Activated naive CD4-positive, alpha-beta T cell treated with anti-CD3 and anti-CD28 coated beads, Interleukin-2, amount 50 U/mL, for 72 hours (primary cell): ENCODE measurements around the gene MSMO1. TPM values are rescaled to one million over a fixed set of nuclear protein-coding genes. Genes with fewer than 3 reads are reported as not detected.

Experiments used
- ATAC-seq, 2 donors: fragments of 150-1000 bp; cut with Tn5 transposase; 2 replicates each; pipeline ENCODE4 v1.10.0; 2021; ENCODE audit warnings: mild to moderate bottlenecking in 2 of 2, moderate library complexity in 2 of 2
- DNase-seq, 2 donors: peaks; one replicate each; pipeline ENCODE4 v3.0.0; 2021 to 2022; ENCODE audit warnings: low spot score in 2 of 2
- H3K27ac Mint-ChIP-seq, 2 donors: one replicate each; pipeline ENCODE4 v1.8.0; 2022; ENCODE audit warnings: mild to moderate bottlenecking in 2 of 2, mixed read lengths in 2 of 2
- H3K36me3 Mint-ChIP-seq, 2 donors: one replicate each; pipeline ENCODE4 v1.8.0; 2022; ENCODE audit warnings: mixed read lengths in 2 of 2
- H3K9me3 Mint-ChIP-seq, 2 donors: one replicate each; pipeline ENCODE4 v1.8.0; 2022; ENCODE audit warnings: mixed read lengths in 2 of 2
- total RNA-seq, 2 donors: library from RNA; stranded (reverse); gene quantifications; one replicate each; pipeline ENCODE4 v1.2.3, GENCODE V29; 2022

The MSMO1 gene
- total RNA-seq, 2 donors from 2014 or later = 58.2 to 65.5 TPM

DNA sequence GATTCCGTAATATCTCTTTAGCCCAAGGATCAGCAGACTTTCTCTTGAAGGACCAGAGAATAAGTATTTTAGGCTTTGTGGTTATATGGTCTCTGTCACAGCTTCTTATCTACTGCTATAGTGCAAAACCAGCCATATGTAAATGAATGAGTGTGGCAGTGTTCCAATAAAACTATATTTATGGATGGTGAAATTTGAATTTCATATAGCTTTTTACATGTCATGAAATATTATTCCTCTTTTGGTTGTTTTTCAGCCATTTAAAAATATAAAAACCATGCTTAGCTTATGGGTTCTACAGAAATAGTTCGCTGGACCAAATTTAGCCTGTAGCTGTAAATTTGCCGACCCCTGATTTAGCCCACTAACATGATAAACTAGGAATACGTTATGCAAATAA, 18.0 kb upstream of the MSMO1 start:
- ATAC-seq (no peak), DNase-seq (no peak)
- H3K9me3 Mint-ChIP-seq = no peaks in the 10 kb centered on the region
- H3K27ac Mint-ChIP-seq = no peak overlapping the region
- H3K36me3 Mint-ChIP-seq = peaks cover 2 to 21% of the 10 kb centered on the region in 2 donors

DNA sequence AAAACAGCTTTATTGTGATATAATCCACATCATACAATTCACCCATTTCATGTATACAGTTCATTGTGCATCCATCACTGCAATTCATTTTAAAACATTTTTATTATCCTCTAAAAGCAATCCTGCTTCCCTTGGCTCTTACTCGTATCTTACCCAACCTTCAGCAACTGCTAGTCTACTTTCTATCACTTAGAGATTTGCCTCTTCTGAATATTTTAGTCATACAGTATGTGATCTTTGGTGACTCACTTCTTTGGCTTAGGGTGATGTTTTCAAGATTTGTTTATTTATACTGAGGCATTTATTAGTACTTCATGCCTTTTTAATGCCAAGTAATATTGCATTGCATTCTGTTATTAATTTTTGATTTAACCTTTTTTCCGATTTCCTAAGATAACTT, 15.0 kb upstream of the MSMO1 start:
- H3K27ac Mint-ChIP-seq = no peak overlapping the region
- peak in 1 of 2 donors; percentile 91 for ATAC-seq
- H3K36me3 Mint-ChIP-seq = peaks cover 0 to 20% of the 10 kb centered on the region in 2 donors
- no peaks in the 10 kb centered on the region for H3K9me3 Mint-ChIP-seq
- DNase-seq = no peak

DNA sequence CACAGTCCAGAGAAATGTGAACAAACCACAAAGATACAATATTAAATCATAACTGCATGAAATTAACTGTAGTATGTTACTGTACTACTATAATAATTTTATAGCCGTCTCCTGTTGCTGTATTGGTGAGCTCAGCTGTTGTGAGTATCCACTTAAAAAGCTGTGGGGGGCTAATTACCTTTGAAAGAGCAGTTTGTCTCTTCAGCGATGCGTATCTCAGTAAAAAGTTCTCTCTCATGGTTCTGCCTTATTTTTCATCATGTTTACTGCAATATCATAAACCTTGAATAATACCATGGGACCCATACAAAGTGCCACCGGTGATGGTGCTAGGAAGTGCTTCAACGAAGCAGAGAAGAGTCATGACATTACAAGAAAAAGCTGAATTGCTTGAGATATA, 8.4 kb upstream of the MSMO1 start:
- H3K9me3 Mint-ChIP-seq = no peaks in the 10 kb centered on the region
- ATAC-seq (no peak), DNase-seq (no peak)
- no peak overlapping the region for H3K27ac Mint-ChIP-seq
- peaks cover 0 to 11% of the 10 kb centered on the region in 2 donors for H3K36me3 Mint-ChIP-seq

DNA sequence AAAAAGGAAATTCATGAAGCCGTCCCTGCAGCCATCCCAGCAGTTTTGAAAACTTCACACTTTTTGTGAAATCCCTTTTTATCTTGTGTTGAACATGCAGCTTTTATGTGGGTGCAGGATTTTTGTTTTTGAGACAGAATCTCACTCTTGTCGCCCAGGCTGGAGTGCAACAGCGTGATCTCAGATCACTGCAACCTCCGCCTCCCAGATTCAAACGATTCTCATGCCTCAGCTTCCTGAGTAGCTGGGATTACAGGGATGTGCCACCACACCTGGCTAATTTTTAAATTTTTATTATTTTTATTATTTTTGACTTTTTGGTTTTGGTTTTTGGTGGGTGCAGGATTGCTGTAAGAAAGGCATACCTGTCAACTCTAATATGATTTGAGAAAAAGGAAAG, 8.0 kb upstream of the MSMO1 start:
- H3K36me3 Mint-ChIP-seq = peaks cover 0 to 11% of the 10 kb centered on the region in 2 donors

DNA sequence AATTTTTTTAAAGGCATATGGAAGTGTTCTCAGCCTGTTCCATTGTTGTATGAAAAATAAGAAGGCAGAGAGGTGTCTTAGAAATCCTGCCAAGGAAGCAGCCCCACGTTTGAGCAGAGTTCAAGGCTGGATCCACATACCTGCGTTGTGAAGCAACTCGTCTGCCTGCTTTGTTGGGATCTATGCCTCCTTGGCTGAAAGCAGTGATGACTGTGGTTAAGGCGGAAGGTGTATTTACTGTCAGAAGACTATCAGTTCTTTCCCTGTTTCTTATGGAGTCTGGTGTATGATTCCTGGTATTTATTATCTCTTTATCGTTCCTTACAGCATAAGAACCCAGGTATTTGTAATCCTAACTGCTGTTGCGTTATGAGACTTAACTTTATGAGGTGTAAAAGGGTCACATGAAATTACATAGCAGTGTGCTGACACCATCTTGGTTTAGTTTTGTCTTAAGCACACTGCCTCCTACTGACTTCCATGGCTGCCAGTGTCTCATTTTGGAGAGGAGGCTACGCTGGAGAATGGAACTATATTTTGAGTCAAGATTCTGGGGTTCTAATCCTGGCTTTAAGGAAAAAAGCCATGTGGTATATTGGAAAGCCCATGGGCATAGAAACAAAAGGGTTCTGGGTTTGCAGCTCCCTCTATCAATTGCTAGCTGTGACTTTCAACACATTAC, 3.1 kb upstream of the MSMO1 start:
- ATAC-seq (no peak), DNase-seq (no peak)
- H3K36me3 Mint-ChIP-seq = peaks cover 0 to 14% of the 10 kb centered on the region in 2 donors
- no peaks in the 10 kb centered on the region for H3K9me3 Mint-ChIP-seq
- H3K27ac Mint-ChIP-seq = no peak overlapping the region

More for the DNA sequence above, 8.0 kb upstream of the MSMO1 start:
- no peak overlapping the region for H3K27ac Mint-ChIP-seq
- DNase-seq (no peak), ATAC-seq (no peak)
- H3K9me3 Mint-ChIP-seq = no peaks in the 10 kb centered on the region

DNA sequence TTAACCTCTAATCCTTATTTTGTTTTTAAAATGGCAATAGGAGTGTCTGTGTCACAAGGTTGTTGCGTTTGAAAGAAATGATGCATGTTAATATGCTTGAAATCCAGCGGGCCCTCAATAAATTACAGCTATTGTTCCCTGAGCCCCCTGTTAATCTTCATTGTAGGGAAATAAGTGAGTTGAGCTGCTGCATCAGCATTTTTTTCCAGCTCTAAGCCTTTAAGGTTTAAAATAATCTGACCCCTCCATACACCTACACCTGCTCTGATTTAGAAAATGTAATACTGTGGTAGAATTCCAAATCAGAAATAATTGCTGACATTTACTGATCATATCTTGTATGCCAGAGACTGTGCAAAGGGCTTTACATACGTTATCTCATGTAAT, 2.6 kb upstream of the MSMO1 start:
- Mint-ChIP-seq H3K27ac (no peak overlapping the region), H3K9me3 (no peaks in the 10 kb centered on the region), H3K36me3 (peaks cover 0 to 13% of the 10 kb centered on the region in 2 donors)
- ATAC-seq (no peak), DNase-seq (no peak)

DNA sequence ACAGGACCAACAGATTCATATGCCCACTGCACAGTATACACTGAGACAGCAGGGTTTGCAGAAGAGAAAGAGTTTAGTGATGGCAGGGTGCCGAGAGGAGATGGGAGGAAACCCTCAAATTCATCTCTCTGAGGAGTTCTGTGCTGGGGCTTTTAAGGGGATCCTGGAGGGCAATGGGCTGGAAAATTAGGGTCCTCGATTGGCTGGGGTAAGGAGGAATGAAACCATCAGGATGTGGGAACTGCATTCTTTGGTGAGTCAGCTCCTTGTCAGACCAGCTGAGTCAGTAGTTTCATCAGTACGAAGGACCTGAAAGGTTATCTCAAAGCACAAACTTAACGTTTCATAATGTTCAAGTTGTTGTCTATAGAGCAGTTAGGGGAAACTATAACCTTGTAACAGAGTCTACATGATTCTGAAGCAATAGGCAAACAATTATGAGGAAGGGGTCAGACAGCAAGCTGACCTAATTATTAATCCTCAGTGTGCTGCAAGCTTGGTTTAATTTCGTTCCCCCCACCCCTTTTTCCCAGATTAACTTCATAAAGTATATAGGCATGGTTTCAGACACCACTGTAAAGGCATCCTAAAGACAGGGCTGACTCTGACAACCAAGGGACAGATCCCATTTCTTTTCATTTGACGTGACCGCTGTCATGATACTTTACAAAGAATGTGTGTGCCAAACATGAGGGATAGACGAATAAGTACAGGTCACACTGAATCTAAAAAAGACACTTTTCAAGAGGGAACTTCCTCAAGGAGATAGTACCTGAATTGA, 1.5 kb upstream of the MSMO1 start:
- H3K36me3 Mint-ChIP-seq = peaks cover 5 to 21% of the 10 kb centered on the region in 2 donors
- peak overlapping the region in 1 of 2 donors; percentile 75 for H3K27ac Mint-ChIP-seq
- no peak for ATAC-seq
- no peaks in the 10 kb centered on the region for H3K9me3 Mint-ChIP-seq
- peak in 1 of 2 donors; percentile 4 for DNase-seq

DNA sequence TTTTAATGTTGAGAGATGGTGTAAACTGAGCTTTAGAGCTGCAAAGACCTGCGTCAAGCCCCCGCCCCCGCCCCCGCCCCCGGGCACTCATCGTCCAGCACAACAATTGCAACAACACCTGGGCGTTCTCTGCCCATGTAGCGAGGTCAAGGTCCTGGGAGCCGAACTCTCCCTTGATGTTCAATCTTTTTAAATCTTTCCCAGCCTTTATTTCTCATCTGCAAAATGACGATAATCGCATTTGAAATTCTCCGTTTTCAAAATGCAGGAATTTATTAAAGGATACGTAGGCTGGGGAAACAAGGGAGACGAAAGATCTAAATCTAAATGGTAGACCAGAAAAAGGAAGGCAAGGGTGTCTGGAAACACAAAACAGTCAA, 648 bp upstream of the MSMO1 start:
- DNase-seq (peak in 1 of 2 donors; percentile 7), ATAC-seq (no peak)
- Mint-ChIP-seq H3K27ac (no peak overlapping the region), H3K36me3 (peaks cover 5 to 28% of the 10 kb centered on the region in 2 donors), H3K9me3 (no peaks in the 10 kb centered on the region)

DNA sequence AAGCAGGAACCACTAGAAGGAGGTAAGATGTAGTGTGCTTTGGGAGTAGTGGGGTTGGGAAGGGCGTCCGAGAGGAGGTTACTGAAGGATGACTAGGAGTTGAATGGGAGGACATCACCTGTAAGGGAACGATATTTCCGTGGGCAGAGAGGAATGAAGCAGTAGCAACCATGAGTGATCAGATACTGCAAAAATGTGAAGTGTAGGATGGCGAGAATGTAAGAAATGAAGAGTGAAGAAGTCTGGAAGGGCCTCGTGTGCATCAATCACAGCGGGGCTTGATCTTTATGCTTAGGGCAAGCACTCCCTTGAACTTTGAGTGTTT, 594 bp downstream of the MSMO1 start:
- Mint-ChIP-seq H3K9me3 (no peaks in the 10 kb centered on the region), H3K27ac (no peak overlapping the region), H3K36me3 (peaks cover 5 to 32% of the 10 kb centered on the region in 2 donors)
- ATAC-seq (no peak), DNase-seq (no peak)

DNA sequence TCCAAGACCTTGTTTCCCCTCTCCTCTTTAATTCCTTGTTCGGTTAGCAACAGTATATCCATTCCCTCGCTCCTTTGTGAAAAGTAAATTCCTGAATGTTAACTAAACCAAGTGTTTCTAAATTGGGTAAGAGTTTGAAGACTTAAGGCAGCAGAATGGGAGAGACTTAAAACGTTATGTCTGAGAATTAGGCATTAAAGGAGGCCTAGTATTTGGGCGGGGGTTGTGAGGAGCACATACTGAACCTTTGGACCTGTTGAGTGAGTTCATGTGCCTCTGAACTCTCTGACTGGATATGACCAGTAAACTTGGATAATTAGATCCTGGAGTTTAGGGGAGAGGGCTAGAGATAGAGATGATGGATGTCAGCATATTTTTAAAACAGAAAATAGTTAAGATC, 1.2 kb downstream of the MSMO1 start:
- no peak overlapping the region for H3K27ac Mint-ChIP-seq
- peaks cover 5 to 28% of the 10 kb centered on the region in 2 donors for H3K36me3 Mint-ChIP-seq
- no peak for ATAC-seq
- DNase-seq = no peak
- H3K9me3 Mint-ChIP-seq = no peaks in the 10 kb centered on the region

DNA sequence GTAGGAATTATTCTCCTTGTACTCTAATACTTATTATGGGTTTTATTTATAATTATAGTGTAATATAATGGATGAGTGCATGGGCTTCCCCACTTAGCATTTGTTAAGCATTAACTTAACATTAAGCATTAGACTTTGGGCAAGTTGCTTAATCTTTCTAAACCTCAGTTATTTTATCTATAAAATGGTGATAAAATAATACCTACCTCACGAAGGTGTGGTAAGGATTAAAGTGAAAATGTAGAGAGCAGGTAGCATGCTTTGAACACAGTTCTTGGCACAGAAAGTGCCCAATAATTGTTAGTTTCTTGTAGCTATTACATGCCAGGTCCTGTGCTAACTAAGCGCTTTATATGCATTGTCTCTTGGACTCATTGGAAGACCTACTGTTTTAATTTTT, 2.6 kb downstream of the MSMO1 start:
- DNase-seq = no peak
- no peak for ATAC-seq

DNA sequence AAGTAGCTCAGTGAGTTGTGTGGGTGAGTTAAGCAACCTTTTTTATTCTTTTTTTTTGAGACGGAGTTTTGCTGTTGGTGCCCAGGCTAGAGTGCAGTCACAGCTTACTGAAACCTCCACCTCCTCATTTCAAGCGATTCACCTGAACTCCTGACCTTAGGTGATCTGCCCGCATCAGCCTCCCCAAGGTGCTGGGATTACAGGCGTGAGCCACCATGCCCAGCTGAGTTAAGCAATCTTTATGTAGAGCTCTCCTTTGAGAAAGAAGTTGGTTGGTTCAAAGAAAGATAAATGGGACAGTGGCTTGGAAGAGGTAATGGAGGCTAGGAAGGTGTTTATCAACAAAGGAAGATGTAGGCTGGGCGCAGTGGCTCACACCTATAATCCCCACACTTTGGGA, 3.2 kb downstream of the MSMO1 start:
- H3K27ac Mint-ChIP-seq = peak overlapping the region; percentile 63 to 85
- H3K36me3 Mint-ChIP-seq = peaks cover 5 to 20% of the 10 kb centered on the region in 2 donors
- H3K9me3 Mint-ChIP-seq = no peaks in the 10 kb centered on the region
- no peak for ATAC-seq
- no peak for DNase-seq

More for the DNA sequence above, 2.6 kb downstream of the MSMO1 start:
- Mint-ChIP-seq H3K9me3 (no peaks in the 10 kb centered on the region), H3K27ac (peak overlapping the region in 1 of 2 donors; percentile 85), H3K36me3 (peaks cover 5 to 24% of the 10 kb centered on the region in 2 donors)

DNA sequence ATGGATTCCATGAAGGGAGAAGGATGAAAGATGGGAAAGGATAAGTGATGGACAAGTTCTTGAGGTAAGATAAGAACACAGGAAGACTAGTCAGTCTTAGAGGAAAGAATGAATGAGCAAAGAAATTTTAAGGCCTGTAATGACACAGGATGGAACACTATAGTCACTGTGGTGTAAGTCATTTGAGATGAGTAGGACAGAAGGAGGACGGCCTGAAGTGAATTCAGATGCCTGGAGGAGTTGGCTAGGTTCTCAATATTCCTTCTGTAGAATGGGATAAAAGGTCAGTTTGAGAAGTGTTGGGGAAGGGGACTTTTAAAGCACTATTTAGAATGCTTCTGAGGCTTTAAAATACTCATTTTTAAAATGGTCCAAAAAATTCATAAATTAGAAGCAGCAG, 3.9 kb downstream of the MSMO1 start:
- Mint-ChIP-seq H3K9me3 (no peaks in the 10 kb centered on the region), H3K27ac (peak overlapping the region; percentile 40 to 85), H3K36me3 (peaks cover 5 to 20% of the 10 kb centered on the region in 2 donors)
- DNase-seq (no peak), ATAC-seq (peak; percentile 16 to 22)

DNA sequence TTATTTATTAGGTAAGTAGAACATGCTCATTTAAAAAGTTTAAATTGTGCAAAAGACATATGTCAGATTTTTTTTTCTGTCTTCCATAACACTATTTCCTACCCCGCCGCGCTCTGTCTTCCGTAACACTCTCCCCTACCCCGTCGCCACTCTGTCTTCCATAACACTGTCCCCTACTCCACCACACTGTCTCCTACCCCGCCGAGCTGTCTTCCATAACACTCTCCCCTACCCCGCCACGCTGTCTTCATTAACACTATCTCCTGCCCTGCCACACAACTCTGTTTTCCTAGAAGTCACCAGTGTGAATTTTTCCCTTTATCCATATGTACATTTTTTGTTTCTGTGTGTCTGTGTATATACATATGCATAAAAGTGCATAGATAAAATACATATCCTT, 4.4 kb downstream of the MSMO1 start:
- DNase-seq = no peak
- no peak for ATAC-seq
- Mint-ChIP-seq H3K27ac (peak overlapping the region; percentile 4 to 85), H3K36me3 (peaks cover 5 to 20% of the 10 kb centered on the region in 2 donors), H3K9me3 (no peaks in the 10 kb centered on the region)

DNA sequence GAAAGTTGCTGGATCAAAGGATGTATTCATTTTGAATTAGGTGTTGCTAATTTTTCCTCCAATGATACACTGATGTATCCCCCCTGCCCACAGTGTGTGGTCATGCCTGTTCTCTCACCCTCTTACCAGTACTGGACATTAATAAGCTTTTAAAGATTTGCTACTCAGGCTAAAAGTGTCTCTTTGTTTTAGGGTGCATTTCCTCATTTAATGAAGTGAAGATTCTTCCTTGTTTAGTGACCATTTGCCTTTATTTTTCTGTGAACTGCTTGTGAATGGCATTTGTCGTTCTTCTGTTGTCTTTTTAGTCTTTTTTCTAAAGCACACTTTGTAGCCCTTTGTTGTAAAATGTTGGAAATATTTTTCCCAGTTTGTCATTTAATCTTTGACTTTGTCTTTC, 5.0 kb downstream of the MSMO1 start:
- ATAC-seq = no peak
- Mint-ChIP-seq H3K9me3 (no peaks in the 10 kb centered on the region), H3K36me3 (peaks cover 5 to 20% of the 10 kb centered on the region in 2 donors), H3K27ac (peak overlapping the region; percentile 17 to 33)
- no peak for DNase-seq

DNA sequence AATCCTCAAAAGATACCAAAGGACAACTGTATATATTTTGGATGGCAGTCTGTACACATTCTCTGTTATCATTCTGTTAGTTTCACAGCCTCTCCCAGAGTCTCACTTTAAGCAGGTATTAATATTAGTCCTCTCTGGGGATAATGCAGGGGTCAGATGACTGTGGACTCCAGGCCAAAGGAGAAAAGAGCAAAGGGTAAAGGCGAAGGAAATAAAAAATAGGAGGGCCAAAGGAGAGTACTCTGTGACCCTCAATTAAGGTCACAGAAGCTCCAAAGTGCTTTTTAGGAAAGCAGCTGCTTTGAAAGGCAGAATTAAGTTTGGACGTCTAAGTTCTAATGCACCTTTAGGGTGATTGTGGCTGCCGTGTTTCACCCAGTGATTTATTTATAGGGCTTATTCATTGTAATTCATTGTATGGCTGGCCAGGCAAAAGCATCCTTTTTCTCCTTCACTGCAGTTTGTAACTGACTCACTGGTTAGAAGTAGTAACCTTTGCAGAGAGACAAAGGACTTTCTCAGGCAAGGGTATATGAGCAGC, 7.8 kb downstream of the MSMO1 start:
- DNase-seq (no peak), ATAC-seq (no peak)
- Mint-ChIP-seq H3K36me3 (peaks cover 5 to 19% of the 10 kb centered on the region in 2 donors), H3K9me3 (no peaks in the 10 kb centered on the region), H3K27ac (no peak overlapping the region)

DNA sequence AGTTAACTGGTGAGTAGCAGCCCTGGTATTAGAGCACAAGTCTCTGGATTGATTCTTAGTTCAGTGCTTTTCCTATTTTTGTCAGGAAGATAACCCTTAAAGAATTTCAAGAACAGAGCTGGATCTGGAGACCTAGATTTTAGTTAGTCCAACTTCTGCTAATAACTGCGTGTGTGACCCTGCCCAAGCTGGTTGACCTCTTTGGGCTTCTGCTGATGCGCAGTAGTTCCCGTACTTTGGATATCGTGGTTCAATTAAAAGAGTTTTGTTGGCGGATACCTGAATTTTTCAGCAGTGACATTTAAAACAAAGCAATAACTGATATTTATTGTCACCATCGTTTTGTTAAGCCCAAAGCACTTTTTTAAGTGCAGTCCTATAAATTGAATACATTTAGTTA, 9.3 kb downstream of the MSMO1 start:
- Mint-ChIP-seq H3K27ac (no peak overlapping the region), H3K9me3 (no peaks in the 10 kb centered on the region), H3K36me3 (peaks cover 0 to 6% of the 10 kb centered on the region in 2 donors)
- no peak for DNase-seq
- ATAC-seq = no peak
